NCI-H82 (cell line): ENCODE measurements around the gene PARVB.
A peak's percentile ranks its signal among the peaks of the same experiment; 100 is the strongest.

Source experiments
- DNase-seq: peaks from one replicate; lab custom pipeline; 2025; lab: John Stamatoyannopoulos, UW

Gene PARVB

DNA sequence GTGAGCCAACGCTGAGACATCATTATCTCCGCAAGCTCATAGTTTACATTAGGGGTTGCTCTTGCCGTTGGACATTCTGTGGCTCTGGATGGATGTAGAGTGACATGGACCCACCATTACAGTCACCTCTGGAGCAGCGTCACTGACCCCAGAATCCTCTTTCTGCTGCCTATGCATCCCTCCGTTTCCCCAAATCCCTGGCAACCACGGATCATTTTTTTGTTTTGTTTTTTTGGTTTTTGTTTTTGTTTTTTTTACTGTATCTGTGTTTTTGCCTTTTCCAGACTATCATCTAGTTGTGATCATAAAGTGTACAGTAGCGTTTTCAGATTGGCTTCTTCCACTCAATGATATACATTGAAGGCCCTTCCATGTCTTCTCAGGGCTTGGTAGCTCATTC is 4.0 kb downstream of the PARVB start:
- DNase-seq: no peak

DNA sequence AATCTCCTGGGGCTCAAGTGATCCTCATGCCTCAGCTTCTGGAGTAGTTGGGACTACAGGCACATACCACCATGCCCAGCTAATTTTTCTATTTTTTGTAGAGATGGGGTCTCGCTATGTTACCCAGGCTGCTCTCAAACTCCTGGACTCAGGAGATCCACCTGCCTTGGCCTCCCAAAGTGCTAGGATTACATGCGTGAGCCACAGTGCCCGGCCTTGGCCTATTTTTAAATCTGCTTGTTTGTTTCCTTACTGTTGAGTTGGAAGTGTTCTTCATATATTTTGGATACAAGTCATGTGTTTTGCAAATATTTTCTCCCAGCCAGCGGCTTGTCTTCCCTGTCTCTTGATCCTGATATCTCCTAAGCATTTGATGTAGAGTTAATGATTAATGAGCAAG is 5.0 kb downstream of the PARVB start:
- no peak for DNase-seq

DNA sequence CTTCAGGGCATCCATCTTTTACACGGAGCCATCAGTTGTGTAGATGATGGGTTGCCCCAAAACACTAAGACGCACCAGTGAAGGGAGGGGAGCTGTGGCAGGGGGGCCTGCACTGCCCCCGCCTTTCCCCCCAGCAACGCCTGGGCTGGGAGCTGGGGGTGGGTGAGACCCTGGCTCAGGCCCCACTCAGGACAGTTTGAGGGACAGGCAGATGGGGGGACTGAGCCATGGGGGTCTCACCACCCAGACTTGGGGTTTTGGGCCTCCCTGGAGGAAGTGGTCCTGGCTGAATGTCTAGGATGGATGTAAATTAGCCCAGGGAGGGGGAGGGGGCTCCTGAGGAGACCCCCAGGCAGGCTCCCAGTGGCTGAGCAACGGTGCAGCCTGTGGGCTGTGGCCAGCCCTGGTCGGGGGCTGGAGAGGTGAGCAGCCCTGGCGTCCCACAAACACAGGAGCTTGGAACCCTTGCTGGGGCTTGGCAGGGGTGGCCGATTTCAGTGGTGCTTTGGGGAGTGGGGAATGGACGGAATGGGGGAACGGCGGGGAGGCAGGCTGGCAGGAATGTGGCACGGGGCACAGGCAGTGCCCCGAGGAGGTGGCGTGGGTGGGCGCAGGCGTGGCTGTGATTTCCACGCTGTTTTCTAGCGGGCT is 6.1 kb downstream of the PARVB start:
- DNase-seq: no peak

DNA sequence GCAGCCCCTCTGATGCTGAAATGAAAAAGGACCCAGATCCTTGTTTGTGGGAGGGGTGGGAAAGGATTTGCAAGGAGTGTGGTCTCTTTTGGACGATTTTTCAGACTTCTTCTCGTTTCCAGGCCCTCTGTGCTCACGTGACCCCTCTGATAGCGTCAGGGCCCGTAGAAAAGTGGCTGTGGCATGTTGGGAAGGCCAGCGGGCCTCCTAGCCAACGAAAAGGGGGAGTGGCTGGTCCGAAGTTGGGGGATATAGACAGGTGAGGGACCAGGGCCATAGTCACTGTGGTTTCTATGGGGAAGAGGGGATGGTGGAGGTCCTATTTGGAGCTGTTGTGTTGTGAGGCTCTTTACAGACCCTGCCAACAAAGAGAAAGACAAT is 6.6 kb downstream of the PARVB start:
- no peak for DNase-seq

DNA sequence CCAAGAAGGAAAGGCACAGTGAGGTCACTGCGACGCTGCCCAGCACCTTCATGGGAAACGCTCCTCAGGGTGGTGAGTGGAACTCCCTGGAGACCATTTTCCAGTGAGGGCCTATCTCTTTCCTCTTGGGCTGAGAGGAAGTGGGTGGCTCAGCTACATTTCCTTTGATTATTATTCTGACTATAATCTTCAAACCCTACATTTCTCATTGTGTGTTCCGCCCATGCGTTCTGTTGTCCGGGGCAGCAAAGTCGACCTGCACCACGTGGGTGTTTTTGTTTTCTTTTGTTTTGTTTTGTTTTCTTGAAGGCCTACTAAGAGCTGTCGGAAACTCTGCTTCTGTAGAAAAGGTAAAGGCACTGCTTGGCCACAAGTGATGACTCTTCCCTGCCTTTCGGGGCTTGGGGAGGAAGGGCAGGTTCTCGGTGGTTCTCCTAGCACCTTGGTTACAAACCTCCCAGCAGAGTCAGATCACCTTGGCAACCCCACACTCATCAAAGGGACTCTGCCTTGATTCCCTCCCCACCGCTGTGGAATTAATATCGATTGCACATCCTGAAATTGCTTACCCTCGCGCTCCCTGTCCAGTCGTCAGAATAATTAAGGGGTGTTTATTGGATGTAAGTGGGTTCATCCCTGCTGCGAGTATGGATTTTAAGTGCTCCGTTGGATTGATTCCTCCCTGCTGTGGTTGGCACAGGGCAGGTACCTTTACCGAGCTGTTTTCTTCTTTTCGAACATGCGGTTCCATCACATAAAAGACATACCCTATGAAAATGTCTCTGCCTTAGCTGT is 7.3 kb downstream of the PARVB start:
- no peak for DNase-seq

DNA sequence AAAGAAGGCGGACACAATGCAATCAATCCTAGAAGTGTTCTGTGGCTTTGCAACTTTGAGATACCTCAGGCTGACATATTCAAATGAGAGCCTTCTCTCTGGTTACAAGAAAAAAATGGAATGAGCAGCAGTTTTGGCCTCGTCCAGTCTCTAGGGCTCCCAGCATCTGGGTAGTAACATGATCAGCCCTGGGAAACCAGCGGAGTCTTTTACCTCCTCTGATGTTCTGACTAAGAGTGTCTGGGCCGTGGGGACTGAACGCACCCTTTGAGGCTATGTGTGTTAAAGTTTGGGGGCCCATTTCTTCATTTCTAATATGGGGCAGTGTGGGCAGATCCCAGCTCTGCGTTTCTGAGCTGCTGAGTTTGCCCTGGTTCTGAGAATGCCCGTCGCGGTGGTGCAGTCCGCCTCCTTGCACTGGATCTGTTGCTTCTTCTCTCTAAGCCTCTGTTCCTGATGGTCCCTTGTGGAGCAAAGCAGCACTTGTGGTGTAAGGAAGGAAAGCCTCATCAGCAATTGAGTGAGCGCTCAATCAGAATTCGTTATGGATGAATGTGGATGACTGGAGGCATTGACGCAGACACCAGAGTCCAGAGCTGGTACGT is 8.1 kb downstream of the PARVB start:
- no peak for DNase-seq

DNA sequence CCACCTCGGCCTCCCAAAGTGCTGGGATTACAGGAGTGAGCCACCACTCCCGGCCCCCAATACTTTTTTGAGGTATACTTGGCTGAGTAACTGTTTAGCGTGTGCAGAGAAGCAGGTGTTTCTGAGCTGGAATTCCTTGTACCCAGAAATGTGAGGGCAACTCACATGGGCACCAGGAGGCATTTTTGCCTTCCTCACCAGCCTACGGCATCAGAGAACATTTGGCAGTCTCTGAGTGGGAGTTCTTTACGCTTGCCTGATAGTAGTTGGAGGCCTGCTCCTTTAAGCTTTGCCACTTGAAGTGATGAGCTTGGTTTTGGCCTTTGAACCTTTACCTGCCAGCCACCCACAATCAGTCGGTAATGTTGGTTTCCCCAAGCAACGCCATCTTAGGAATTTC is 9.2 kb downstream of the PARVB start:
- no peak for DNase-seq

DNA sequence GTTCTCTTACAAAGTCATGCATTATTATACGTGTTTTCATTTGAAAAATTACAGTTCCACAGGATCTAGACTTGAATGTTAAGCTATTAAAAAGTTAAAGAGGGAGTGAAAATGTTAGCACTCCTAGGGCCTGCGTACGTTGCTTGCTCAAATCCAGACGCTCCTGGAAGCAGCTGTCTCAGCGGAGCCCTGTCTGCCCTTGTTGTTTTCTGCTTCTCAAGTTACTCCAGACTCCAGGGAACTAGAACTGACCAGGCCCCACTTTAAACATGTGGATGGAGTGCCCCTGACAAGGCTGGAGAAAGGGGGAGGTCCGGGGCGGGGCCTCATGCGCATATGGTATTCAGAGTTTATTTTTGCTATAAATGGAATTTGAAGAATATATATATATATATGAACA is 9.6 kb downstream of the PARVB start:
- no peak for DNase-seq

DNA sequence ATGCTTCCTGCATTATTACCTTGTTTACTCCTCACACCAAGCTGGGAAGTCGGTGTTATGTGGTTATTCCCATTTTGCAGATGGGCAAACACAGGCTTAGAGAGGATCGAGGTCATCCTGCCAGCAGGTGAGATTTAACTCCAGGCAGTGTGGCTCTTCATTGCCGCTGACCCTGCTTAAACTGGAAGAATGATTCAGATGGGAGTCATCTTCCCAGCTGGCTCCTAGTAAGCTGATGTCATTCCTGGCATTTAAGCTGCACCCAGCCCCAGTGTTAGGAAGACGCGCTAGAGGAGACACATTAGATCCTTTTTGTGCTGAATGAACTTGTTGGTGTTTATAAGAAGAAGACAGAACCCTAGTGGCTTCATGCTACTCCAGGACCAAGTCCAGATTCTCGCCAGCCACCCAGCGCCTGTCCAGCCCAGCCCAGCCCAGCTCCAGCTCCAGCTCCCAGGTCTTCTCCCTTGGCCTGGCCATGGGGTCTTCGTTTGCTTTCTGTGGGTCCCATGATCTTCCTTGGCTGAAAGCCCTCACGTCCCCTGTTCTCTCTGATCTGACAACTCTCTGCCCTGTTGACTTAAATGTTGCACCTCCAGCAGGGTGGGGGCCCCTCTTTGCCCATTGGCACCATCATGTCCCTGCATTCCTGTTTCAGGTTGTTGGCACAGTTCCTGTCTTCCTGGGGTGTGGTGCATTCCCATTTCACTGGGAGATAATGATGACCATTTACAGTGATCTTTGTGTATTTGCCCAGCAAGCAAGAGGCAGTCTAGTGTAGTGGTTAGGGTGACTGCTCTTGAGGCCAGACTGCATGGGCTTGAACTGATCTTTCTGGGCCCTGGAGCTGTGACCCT is 13.6 kb downstream of the PARVB start:
- peak; percentile 12 for DNase-seq

DNA sequence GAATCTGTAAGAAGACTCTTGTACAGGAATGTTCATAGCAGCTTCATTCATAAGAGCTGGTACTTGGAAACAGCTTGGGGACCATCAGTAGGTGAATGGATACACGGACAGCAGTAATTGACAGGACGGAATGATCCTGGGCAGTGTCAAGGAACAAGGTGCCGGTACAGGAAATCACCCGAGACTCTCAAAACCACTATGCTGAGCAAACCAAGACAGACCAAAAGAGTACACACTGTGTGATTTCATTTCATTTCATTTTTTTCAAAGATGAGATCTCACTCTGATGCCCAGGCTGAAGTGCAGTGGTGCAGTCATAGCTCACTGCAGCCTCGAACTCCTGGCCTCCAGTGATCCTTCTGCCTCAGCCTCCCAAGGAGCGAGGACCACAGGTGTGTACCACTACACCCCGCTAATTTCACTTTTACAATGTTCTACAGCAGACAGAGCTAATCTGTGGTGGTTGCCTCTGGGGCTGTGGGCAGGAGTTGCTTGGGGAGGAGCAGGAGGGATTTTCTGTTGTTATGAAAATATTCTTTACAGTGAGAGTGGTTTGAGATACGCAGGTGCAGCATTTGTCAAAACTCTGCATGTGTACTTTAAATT is 15.6 kb downstream of the PARVB start:
- DNase-seq: no peak

DNA sequence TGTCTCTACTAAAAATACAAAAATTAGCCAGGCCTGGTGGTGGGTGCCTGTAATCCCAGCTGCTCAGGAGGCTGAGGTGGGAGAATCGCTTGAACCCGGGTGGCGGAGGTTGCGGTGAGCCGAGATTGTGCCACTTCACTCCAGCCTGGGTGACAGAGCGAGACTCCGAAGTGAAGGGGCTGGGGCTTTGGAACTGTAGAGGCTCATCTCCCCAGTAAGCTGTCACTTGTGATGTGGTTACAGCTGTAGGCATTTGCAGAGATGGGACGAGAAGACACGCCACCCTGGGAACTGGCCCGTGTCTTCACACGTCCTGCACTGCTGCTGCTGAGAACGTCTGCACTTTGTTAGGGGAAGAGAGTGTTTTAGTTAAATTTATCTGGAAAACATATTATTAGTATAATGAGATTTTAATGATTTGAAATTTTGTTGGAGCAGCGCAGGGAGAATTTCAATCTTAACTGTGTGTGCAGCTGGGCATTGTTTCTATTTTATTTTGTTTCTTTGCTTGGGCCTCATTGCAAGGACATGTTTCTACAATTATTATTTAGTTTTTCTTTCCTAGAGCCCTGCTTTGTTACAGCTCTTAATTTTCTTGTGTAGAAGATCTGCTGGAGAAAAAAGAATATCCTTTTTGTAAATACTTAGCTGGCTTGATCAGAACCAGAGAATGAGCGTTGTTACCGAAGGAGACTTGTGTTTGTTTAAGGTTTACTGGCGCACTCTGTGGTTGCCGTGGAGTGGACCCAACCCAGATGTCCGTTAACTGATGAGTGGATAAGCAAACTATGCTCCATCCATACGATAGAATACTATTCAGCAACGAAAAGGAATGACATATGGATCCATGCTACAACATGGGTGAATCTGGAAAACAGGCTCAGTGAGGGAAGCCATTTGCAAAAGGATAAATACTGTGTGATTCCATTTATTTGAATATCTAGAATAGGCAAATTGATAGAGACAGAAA is 18.4 kb downstream of the PARVB start:
- no peak for DNase-seq

DNA sequence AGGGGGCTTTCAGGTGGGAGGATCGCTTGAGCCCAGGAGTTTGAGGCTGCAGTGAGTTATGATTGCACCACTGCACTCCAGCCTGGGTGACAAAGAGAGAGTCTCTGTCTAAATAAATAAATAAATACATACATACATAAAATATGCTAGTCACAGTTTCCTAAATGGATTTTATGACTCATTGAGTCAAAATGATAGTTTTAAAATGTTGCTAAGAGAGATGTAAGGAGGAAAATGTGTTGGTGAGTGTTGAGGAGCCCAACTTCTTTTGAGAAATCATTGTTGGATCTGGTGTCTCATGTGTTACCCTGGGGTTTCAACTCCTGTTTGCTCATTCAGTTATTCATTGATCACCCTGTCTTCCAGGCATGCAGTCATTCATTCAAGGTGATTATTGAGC is 21.0 kb downstream of the PARVB start:
- DNase-seq: no peak

DNA sequence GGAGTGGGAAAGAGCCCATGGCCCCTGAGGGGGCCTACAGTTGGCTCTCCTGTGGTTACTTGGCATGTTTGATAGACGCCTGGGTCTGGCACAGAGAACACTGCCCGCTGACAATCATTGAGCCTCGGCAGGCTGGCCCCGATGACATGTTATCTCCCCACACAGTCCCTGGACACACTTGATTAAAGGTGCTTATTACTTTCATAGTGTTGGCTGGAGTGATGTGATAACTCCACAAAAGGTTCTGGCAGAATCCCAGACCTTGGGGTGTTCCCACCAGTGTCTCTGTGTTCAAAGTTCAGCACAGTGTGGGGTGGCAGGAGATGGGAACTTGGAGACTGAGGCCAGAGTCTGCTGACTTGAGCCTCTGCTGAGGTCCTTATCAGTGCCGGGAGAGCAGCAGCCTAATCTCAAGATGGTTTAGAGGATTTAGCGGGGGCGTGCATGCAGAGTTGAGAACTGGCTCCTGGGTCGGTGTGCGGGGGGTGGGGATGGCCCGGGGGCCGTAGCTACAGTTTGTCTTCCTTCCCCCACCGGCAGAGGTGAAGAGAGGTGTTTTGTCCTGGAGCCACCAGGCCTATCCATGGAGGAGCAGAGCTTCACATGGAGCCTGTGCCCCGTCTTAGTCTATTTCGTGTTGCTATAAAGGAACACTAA is 22.5 kb downstream of the PARVB start:
- DNase-seq: peak; percentile 79

DNA sequence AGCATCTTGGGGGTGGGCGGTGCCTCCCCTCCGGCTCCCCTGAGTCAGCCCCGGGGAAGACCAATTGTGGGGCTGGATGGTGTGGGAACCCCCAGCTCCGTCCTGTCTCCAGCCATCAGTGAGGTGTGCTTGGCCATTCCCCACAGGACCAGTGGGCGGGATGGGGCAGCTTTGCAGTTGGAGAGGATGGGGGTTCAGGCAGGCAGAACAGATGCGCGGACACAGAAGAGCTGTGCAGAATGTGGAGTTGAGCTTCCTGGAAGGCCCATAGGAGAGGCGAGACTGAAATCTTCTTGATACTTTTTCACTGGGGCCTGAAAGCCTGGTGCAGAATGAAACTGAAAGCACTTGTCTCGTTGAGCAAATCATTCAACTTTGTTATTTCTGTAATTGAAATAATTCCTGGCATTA is 23.8 kb downstream of the PARVB start:
- no peak for DNase-seq

DNA sequence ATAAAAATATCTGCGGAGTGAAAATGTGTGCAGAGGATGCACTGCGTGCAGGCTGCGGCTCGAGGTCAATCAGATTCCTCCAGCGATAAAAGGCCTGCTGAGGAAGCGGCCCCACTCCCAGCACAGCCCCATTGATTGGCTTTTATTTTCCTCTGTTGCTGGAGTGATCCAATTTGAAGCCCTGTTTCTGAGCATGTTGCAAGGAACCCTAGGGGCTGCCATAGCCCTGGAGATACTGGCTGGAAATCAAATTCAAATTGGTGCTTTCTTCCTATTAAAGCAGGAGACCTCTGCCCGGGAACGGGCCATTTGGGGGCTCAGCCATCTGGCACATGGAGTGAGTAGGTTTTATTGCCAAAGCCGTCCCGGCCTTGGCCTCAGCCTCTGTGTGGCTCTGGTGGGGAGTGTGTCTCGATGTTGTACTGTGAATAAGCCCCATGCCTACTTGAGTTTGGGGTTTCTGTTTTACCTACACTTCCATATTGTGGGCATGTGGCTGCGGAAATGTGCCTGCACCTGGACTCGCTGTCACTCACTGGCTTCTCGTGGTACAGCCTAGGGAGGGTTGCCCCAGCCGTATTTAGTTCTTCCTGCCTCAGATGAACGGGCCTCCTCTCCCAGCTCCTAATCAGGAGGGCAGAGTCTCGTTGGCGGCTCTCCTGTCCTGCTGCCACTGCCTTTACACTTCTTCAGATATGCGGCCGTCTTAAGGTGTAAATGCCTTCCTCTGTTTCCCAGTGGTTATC is 25.6 kb downstream of the PARVB start:
- DNase-seq: peak; percentile 63

DNA sequence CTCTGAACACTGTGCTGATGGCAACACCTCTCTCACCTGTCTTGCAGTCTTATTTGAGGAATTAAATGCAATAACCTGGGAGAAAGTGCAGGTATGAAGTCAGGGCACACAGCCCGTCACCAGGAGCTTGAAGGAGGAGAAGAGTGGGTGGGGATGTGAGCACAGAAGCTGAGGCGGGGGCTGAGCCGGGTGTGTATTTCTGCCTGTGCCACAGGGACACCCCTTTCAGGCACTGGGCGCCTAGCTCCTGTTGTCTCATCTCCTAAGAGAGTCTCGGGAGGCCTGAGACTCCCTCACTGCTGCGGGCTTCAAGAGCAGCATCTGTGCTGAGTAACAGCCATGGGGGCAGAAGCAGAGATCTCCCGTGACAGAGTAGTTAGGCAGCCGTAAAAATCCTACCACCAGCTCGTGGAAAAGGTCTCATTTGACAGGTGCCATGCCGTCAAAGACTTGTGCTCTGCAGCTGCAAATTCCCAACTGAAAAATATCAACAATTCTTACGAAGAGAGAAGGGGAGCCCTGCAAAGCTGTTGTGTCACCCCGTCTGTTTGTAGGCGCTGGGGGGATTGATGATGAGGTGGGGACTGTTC is 26.8 kb downstream of the PARVB start:
- DNase-seq: peak; percentile 11

DNA sequence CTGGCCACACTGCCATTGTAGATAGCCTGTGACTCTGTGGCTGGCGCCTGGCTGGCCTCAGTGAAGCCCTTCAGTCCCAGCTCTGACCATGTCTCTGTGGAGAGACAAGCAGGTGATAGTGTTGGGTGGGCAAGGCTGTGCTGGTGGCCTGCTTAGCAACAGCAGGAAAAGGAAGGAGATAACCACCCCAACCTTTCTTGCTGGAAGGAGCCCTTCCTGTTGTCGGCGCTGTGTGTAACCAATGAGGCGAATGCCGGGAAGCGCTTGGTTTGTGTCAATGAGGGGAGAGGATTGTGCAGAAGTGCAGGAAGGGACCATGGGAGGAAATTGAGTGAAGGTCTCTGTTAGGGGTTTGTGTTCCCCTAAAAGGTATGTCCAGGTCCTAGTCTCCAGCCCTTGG is 27.3 kb downstream of the PARVB start:
- no peak for DNase-seq

DNA sequence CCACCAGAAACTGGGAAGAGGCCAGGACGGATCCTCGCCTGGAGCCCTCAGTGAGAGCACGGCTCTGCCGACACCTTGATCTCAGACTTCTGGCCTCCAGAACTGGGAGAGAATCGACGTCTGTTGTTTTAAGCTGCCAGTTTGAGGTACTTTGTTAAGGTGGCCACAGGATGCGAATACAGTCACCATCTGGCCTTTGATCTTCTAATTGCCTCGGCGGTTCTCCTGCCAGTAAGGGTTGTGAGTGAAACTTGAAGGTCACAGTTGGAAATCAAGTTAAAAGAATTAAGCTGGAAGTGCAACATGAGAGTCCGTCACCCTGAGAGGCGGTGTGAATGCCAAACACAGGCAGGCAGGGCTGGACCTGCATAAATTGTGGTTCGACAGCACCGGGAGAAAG is 27.9 kb downstream of the PARVB start:
- peak; percentile 69 for DNase-seq

DNA sequence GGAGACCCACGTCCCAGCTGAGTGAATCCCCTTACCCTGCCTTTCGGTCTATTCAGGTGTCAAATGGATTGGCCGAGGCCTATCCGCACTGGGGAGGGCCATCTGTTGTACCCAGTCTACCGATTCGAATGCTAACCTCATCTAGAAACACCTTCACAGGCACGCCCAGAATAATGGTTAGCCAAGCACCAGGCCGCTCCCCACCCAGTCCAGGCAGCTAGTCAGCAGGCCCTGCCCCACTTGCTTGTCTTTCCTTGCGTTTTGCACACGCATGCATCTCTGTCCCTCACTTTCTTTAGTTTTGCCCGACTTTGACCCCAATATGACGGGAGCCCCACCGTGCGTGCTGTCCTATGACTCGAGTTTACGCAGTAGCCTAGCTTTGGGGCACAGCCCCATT is 31.7 kb downstream of the PARVB start:
- DNase-seq: no peak
